ENCODE measurements around the gene ATG16L1. TPM values are rescaled to one million over a fixed set of nuclear protein-coding genes. Genes with fewer than 3 reads are reported as not detected.

Gene ATG16L1
- total RNA-seq (18.5 TPM), polyA plus RNA-seq (ENCODE audit: insufficient read depth in 1 of 8, insufficient read length in 8 of 8, low replicate concordance in 1 of 8) (10 to 100 TPM; 12.8 to 19.0 (median 15.5) TPM)
- long read RNA-seq, donor 1, partial matches to known transcripts: 0 of 1 reads
- long read RNA-seq, donor 1, other reads (novel, unspliced or antisense): 0 of 1 reads
- long read RNA-seq, donor 2, partial matches to known transcripts: 0 of 1 reads
- long read RNA-seq, donor 2, other reads (novel, unspliced or antisense): 0 of 1 reads
- long read RNA-seq, donor 3, partial matches to known transcripts: 0 of 4 reads
- long read RNA-seq, donor 3, other reads (novel, unspliced or antisense): 0 of 4 reads
- long read RNA-seq, donor 4, partial matches to known transcripts: 0 of 4 reads
- long read RNA-seq, donor 4, other reads (novel, unspliced or antisense): 0 of 4 reads
- long read RNA-seq, donor 5, partial matches to known transcripts: 0 of 2 reads
- long read RNA-seq, donor 5, other reads (novel, unspliced or antisense): 0 of 2 reads
- long read RNA-seq, donor 6, partial matches to known transcripts: 0 of 2 reads
- long read RNA-seq, donor 6, other reads (novel, unspliced or antisense): 0 of 2 reads
- long read RNA-seq, donor 7, partial matches to known transcripts: 0 of 6 reads
- long read RNA-seq, donor 7, other reads (novel, unspliced or antisense): 0 of 6 reads
- long read RNA-seq, donor 8, partial matches to known transcripts: 0 of 3 reads
- long read RNA-seq, donor 8, other reads (novel, unspliced or antisense): 0 of 3 reads
- long read RNA-seq, donor 9, partial matches to known transcripts: 7 of 9 reads
- long read RNA-seq, donor 9, other reads (novel, unspliced or antisense): 0 of 9 reads
- long read RNA-seq, donor 10, partial matches to known transcripts: 0 of 4 reads
- long read RNA-seq, donor 10, other reads (novel, unspliced or antisense): 0 of 4 reads
- long read RNA-seq, donor 11, partial matches to known transcripts: 0 of 1 reads
- long read RNA-seq, donor 11, other reads (novel, unspliced or antisense): 0 of 1 reads

GRCh38 chr2:233251306-233252116 lies at the start of gene ATG16L1:
ATG16L1 (plus strand) TSS chr2:233251673; CDS start chr2:233251828, 155 bp downstream.
- peaks cover 5% of the 10 kb centered on the region for H3K4me1 ChIP-seq (ENCODE audit: control insufficient read depth, insufficient read depth, low read length)
- H3K36me3 ChIP-seq (ENCODE audit: control insufficient read depth, insufficient read depth, low read length): peaks cover 14% of the 10 kb centered on the region
- peak within 1 kb of the TSS; percentile 81 for H3K27ac ChIP-seq (ENCODE audit: low read length)
- no peaks in the 10 kb centered on the region for H3K27me3 ChIP-seq (ENCODE audit: control insufficient read depth, insufficient read depth, low read length)
- peak; percentile 99 for DNase-seq
- under 1% methylated on average over 65 of the region's 75 CpGs for WGBS (ENCODE audit: insufficient coverage)
- no peaks in the 10 kb centered on the region for H3K9me3 ChIP-seq (replicated peaks; ENCODE audit: control insufficient read depth, low read depth, low read length)
- H3K4me3 ChIP-seq (ENCODE audit: low read length): peak within 1 kb of the TSS; percentile 83

- Histone ChIP-seq H3K27ac (ENCODE audit: low read length) (no peak overlapping the region), H3K4me1 (ENCODE audit: control insufficient read depth, insufficient read depth, low read length) (no peaks in the 10 kb centered on the region), H3K36me3 (ENCODE audit: control insufficient read depth, insufficient read depth, low read length) (no peaks in the 10 kb centered on the region), H3K4me3 (ENCODE audit: low read length) (no peak overlapping the region), H3K27me3 (ENCODE audit: control insufficient read depth, insufficient read depth, low read length) (no peaks in the 10 kb centered on the region), H3K9me3 (replicated peaks; ENCODE audit: control insufficient read depth, low read depth, low read length) (peaks cover 10% of the 10 kb centered on the region)
- WGBS (ENCODE audit: insufficient coverage): 44% methylated on average over 1 of the region's 5 CpGs
- DNase-seq: no peak
Measured at GRCh38 chr2:233202531-233202944, 48.9 kb upstream of the ATG16L1 start.

GRCh38 chr2:233203060-233203459 lies 48.4 kb upstream of the ATG16L1 start:
- peaks cover 10% of the 10 kb centered on the region for H3K9me3 ChIP-seq (replicated peaks; ENCODE audit: control insufficient read depth, low read depth, low read length)
- H3K27ac ChIP-seq (ENCODE audit: low read length): no peak overlapping the region
- WGBS (ENCODE audit: insufficient coverage): 86% methylated on average over 1 of the region's 5 CpGs
- no peaks in the 10 kb centered on the region for H3K4me1 ChIP-seq (ENCODE audit: control insufficient read depth, insufficient read depth, low read length)
- no peaks in the 10 kb centered on the region for H3K36me3 ChIP-seq (ENCODE audit: control insufficient read depth, insufficient read depth, low read length)
- no peak overlapping the region for H3K4me3 ChIP-seq (ENCODE audit: low read length)
- DNase-seq: no peak
- no peaks in the 10 kb centered on the region for H3K27me3 ChIP-seq (ENCODE audit: control insufficient read depth, insufficient read depth, low read length)

GRCh38 chr2:233204286-233204936 lies 47.1 kb upstream of the ATG16L1 start:
- no peak for DNase-seq
- Histone ChIP-seq H3K36me3 (ENCODE audit: control insufficient read depth, insufficient read depth, low read length) (no peaks in the 10 kb centered on the region), H3K27ac (ENCODE audit: low read length) (no peak overlapping the region), H3K9me3 (replicated peaks; ENCODE audit: control insufficient read depth, low read depth, low read length) (peaks cover 10% of the 10 kb centered on the region), H3K27me3 (ENCODE audit: control insufficient read depth, insufficient read depth, low read length) (no peaks in the 10 kb centered on the region), H3K4me1 (ENCODE audit: control insufficient read depth, insufficient read depth, low read length) (peaks cover 6% of the 10 kb centered on the region), H3K4me3 (ENCODE audit: low read length) (no peak overlapping the region)
- 89% methylated on average over 50 of the region's 50 CpGs for WGBS (ENCODE audit: insufficient coverage)

- no peak for DNase-seq
- Histone ChIP-seq H3K27me3 (ENCODE audit: control insufficient read depth, insufficient read depth, low read length) (no peaks in the 10 kb centered on the region), H3K27ac (ENCODE audit: low read length) (peak overlapping the region; percentile 62), H3K9me3 (replicated peaks; ENCODE audit: control insufficient read depth, low read depth, low read length) (peaks cover under 1% of the 10 kb centered on the region), H3K4me1 (ENCODE audit: control insufficient read depth, insufficient read depth, low read length) (peaks cover 33% of the 10 kb centered on the region), H3K4me3 (ENCODE audit: low read length) (no peak overlapping the region), H3K36me3 (ENCODE audit: control insufficient read depth, insufficient read depth, low read length) (no peaks in the 10 kb centered on the region)
- WGBS (ENCODE audit: insufficient coverage): 54% methylated on average over 8 of the region's 10 CpGs
Measured at GRCh38 chr2:233208382-233209116, 42.9 kb upstream of the ATG16L1 start.

- Histone ChIP-seq H3K4me3 (ENCODE audit: low read length) (no peak overlapping the region), H3K27me3 (ENCODE audit: control insufficient read depth, insufficient read depth, low read length) (no peaks in the 10 kb centered on the region), H3K36me3 (ENCODE audit: control insufficient read depth, insufficient read depth, low read length) (no peaks in the 10 kb centered on the region), H3K4me1 (ENCODE audit: control insufficient read depth, insufficient read depth, low read length) (peaks cover 33% of the 10 kb centered on the region), H3K9me3 (replicated peaks; ENCODE audit: control insufficient read depth, low read depth, low read length) (no peaks in the 10 kb centered on the region), H3K27ac (ENCODE audit: low read length) (peak overlapping the region; percentile 62)
- 50% methylated on average over 2 of the region's 4 CpGs for WGBS (ENCODE audit: insufficient coverage)
- DNase-seq: no peak
Measured at GRCh38 chr2:233209117-233209532, 42.3 kb upstream of the ATG16L1 start.

- 0% methylated on average over 1 of the region's 10 CpGs for WGBS (ENCODE audit: insufficient coverage)
- Histone ChIP-seq H3K27me3 (ENCODE audit: control insufficient read depth, insufficient read depth, low read length) (no peaks in the 10 kb centered on the region), H3K9me3 (replicated peaks; ENCODE audit: control insufficient read depth, low read depth, low read length) (no peaks in the 10 kb centered on the region), H3K4me1 (ENCODE audit: control insufficient read depth, insufficient read depth, low read length) (peaks cover 33% of the 10 kb centered on the region), H3K4me3 (ENCODE audit: low read length) (no peak overlapping the region), H3K36me3 (ENCODE audit: control insufficient read depth, insufficient read depth, low read length) (no peaks in the 10 kb centered on the region), H3K27ac (ENCODE audit: low read length) (peak overlapping the region; percentile 59)
- DNase-seq: peak; percentile 89
Measured at GRCh38 chr2:233209533-233210171, 41.8 kb upstream of the ATG16L1 start.

GRCh38 chr2:233210281-233210680 lies 41.2 kb upstream of the ATG16L1 start:
- no peaks in the 10 kb centered on the region for H3K36me3 ChIP-seq (ENCODE audit: control insufficient read depth, insufficient read depth, low read length)
- WGBS (ENCODE audit: insufficient coverage): 68% methylated on average over 8 of the region's 8 CpGs
- H3K4me3 ChIP-seq (ENCODE audit: low read length): no peak overlapping the region
- peaks cover 33% of the 10 kb centered on the region for H3K4me1 ChIP-seq (ENCODE audit: control insufficient read depth, insufficient read depth, low read length)
- H3K27me3 ChIP-seq (ENCODE audit: control insufficient read depth, insufficient read depth, low read length): no peaks in the 10 kb centered on the region
- peak overlapping the region; percentile 59 for H3K27ac ChIP-seq (ENCODE audit: low read length)
- H3K9me3 ChIP-seq (replicated peaks; ENCODE audit: control insufficient read depth, low read depth, low read length): no peaks in the 10 kb centered on the region
- DNase-seq: no peak
